ENCODE data around the gene PTPRM.

DNA sequence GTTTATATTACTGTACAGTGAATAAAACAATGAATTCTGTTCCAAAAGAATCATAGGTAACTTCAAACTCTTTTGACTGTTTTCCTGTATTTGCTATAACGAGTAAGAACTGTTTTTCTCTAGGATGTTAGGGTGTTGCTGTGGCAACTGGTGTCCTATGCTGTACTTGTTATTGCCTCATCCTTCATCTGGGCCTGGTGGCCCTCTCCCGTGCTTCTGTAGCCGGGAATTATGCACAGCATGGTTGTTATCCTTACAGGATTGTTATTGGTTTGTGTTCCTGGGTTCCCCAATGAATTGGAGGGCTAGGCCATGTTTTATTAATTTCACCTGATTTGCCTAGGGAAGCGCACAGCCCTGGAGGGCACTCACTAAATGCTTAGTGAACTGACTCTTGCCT, 279.2 kb downstream of the PTPRM start:
- TF ChIP-seq, protein P1, sequence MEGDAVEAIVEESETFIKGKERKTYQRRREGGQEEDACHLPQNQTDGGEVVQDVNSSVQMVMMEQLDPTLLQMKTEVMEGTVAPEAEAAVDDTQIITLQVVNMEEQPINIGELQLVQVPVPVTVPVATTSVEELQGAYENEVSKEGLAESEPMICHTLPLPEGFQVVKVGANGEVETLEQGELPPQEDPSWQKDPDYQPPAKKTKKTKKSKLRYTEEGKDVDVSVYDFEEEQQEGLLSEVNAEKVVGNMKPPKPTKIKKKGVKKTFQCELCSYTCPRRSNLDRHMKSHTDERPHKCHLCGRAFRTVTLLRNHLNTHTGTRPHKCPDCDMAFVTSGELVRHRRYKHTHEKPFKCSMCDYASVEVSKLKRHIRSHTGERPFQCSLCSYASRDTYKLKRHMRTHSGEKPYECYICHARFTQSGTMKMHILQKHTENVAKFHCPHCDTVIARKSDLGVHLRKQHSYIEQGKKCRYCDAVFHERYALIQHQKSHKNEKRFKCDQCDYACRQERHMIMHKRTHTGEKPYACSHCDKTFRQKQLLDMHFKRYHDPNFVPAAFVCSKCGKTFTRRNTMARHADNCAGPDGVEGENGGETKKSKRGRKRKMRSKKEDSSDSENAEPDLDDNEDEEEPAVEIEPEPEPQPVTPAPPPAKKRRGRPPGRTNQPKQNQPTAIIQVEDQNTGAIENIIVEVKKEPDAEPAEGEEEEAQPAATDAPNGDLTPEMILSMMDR (IDR thresholded peaks at IDR 0.05 in 2 of 3, conservative IDR thresholded peaks at IDR 0.05 in 1 of 3; ENCODE audit: borderline replicate concordance in 1 of 3, insufficient read depth in 1 of 3, low read depth in 2 of 3, low read length in 2 of 3) = no peak
- no peak for TF ChIP-seq SP1 (IDR thresholded peaks at IDR 0.05; ENCODE audit: low read depth)

Data from HCT116 (cell line).